Measurements from ENCODE around the gene RIPK1.
"Not testable (repeated sequence)": the region's sequence is repeated elsewhere in the genome, so short reads cannot be mapped to it uniquely, and the experiment has no call there.

Gene RIPK1

GRCh38 chr6:3032986-3033385 is 35.3 kb upstream of the RIPK1 start:
- TF ChIP-seq TAF1 (IDR thresholded peaks at IDR 0.05; ENCODE audit: borderline replicate concordance, low read depth, low read length) (no peak), POLR2A (IDR thresholded peaks at IDR 0.05; ENCODE audit: low read depth, low read length) (no peak), POLR2AphosphoS5 (IDR thresholded peaks at IDR 0.05; ENCODE audit: low read depth, low read length) (no peak)
- no peak for FAIRE-seq
- DNase-seq (ENCODE audit: insufficient read length): no peak

GRCh38 chr6:3033652-3034051 is 34.6 kb upstream of the RIPK1 start:
- no peak for TF ChIP-seq POLR2AphosphoS5 (IDR thresholded peaks at IDR 0.05; ENCODE audit: low read depth, low read length)
- FAIRE-seq (no peak), DNase-seq (ENCODE audit: insufficient read length) (no peak)

GRCh38 chr6:3035397-3035796 is 32.9 kb upstream of the RIPK1 start:
- no peak for TF ChIP-seq POLR2A (IDR thresholded peaks at IDR 0.05; ENCODE audit: low read depth, low read length)
- no peak for TF ChIP-seq TAF1 (IDR thresholded peaks at IDR 0.05; ENCODE audit: borderline replicate concordance, low read depth, low read length)
- TF ChIP-seq POLR2AphosphoS5 (IDR thresholded peaks at IDR 0.05; ENCODE audit: low read depth, low read length): no peak
- DNase-seq (ENCODE audit: insufficient read length) (no peak), FAIRE-seq (no peak)

GRCh38 chr6:3036861-3037637 is 31.2 kb upstream of the RIPK1 start:
- TF ChIP-seq POLR2AphosphoS5 (IDR thresholded peaks at IDR 0.05; ENCODE audit: low read depth, low read length) (no peak), POLR2A (IDR thresholded peaks at IDR 0.05; ENCODE audit: low read depth, low read length) (no peak), TAF1 (IDR thresholded peaks at IDR 0.05; ENCODE audit: borderline replicate concordance, low read depth, low read length) (no peak)
- no peak for DNase-seq (ENCODE audit: insufficient read length)
- no peak for FAIRE-seq

- FAIRE-seq (no peak), DNase-seq (ENCODE audit: insufficient read length) (no peak)
- TF ChIP-seq POLR2A (IDR thresholded peaks at IDR 0.05; ENCODE audit: low read depth, low read length) (no peak), POLR2AphosphoS5 (IDR thresholded peaks at IDR 0.05; ENCODE audit: low read depth, low read length) (no peak), TAF1 (IDR thresholded peaks at IDR 0.05; ENCODE audit: borderline replicate concordance, low read depth, low read length) (no peak)
Observed at GRCh38 chr6:3037638-3038365, 30.5 kb upstream of the RIPK1 start.

- DNase-seq (ENCODE audit: insufficient read length) (no peak), FAIRE-seq (no peak)
- TF ChIP-seq TAF1 (IDR thresholded peaks at IDR 0.05; ENCODE audit: borderline replicate concordance, low read depth, low read length) (no peak), POLR2A (IDR thresholded peaks at IDR 0.05; ENCODE audit: low read depth, low read length) (no peak), POLR2AphosphoS5 (IDR thresholded peaks at IDR 0.05; ENCODE audit: low read depth, low read length) (no peak)
Observed at GRCh38 chr6:3039384-3039783, 28.9 kb upstream of the RIPK1 start.

GRCh38 chr6:3041147-3041546 is 27.1 kb upstream of the RIPK1 start:
- FAIRE-seq: no peak
- no peak for DNase-seq (ENCODE audit: insufficient read length)
- TF ChIP-seq POLR2AphosphoS5 (IDR thresholded peaks at IDR 0.05; ENCODE audit: low read depth, low read length) (no peak), TAF1 (IDR thresholded peaks at IDR 0.05; ENCODE audit: borderline replicate concordance, low read depth, low read length) (no peak), POLR2A (IDR thresholded peaks at IDR 0.05; ENCODE audit: low read depth, low read length) (no peak)

GRCh38 chr6:3041606-3042005 is 26.7 kb upstream of the RIPK1 start:
- DNase-seq (ENCODE audit: insufficient read length) (no peak), FAIRE-seq (no peak)
- TF ChIP-seq POLR2A (IDR thresholded peaks at IDR 0.05; ENCODE audit: low read depth, low read length) (no peak), TAF1 (IDR thresholded peaks at IDR 0.05; ENCODE audit: borderline replicate concordance, low read depth, low read length) (no peak), POLR2AphosphoS5 (IDR thresholded peaks at IDR 0.05; ENCODE audit: low read depth, low read length) (no peak)

- no peak for FAIRE-seq
- DNase-seq (ENCODE audit: insufficient read length): no peak
- TF ChIP-seq POLR2A (IDR thresholded peaks at IDR 0.05; ENCODE audit: low read depth, low read length) (no peak), POLR2AphosphoS5 (IDR thresholded peaks at IDR 0.05; ENCODE audit: low read depth, low read length) (no peak), TAF1 (IDR thresholded peaks at IDR 0.05; ENCODE audit: borderline replicate concordance, low read depth, low read length) (no peak)
Observed at GRCh38 chr6:3045369-3045768, 22.9 kb upstream of the RIPK1 start.

GRCh38 chr6:3045777-3046176 is 22.5 kb upstream of the RIPK1 start:
- FAIRE-seq: no peak
- no peak for DNase-seq (ENCODE audit: insufficient read length)
- no peak for TF ChIP-seq POLR2A (IDR thresholded peaks at IDR 0.05; ENCODE audit: low read depth, low read length)
- TF ChIP-seq POLR2AphosphoS5 (IDR thresholded peaks at IDR 0.05; ENCODE audit: low read depth, low read length): no peak
- TF ChIP-seq TAF1 (IDR thresholded peaks at IDR 0.05; ENCODE audit: borderline replicate concordance, low read depth, low read length): no peak

GRCh38 chr6:3046295-3046694 is 22.0 kb upstream of the RIPK1 start:
- DNase-seq (ENCODE audit: insufficient read length) (no peak), FAIRE-seq (no peak)
- TF ChIP-seq POLR2A (IDR thresholded peaks at IDR 0.05; ENCODE audit: low read depth, low read length): no peak
- TF ChIP-seq TAF1 (IDR thresholded peaks at IDR 0.05; ENCODE audit: borderline replicate concordance, low read depth, low read length): no peak
- TF ChIP-seq POLR2AphosphoS5 (IDR thresholded peaks at IDR 0.05; ENCODE audit: low read depth, low read length): no peak

- not testable (repeated sequence) for FAIRE-seq
Observed at GRCh38 chr6:3048009-3048408, 20.3 kb upstream of the RIPK1 start.

More at GRCh38 chr6:3048009-3048408, 20.3 kb upstream of the RIPK1 start:
- DNase-seq (ENCODE audit: insufficient read length): not testable (repeated sequence)
